Activated CD4-positive, alpha-beta T cell treated with anti-CD3 and anti-CD28 coated beads, Interleukin-2, amount 10 ng/mL, durations not matched to agents 7 days and 5 days (primary cell): ENCODE measurements around the gene GABPA. TPM values are rescaled to one million over a fixed set of nuclear protein-coding genes. Genes with fewer than 3 reads are reported as not detected.
A peak's percentile ranks its signal among the peaks of the same experiment; 100 is the strongest.

Experiments
- CTCF ChIA-PET: fragments of 350-600 bp; sonication (Branson Sonifier 250); formaldehyde crosslinking; loops from one replicate; lab custom pipeline; 2021; ENCODE audit warnings: antibody characterized with exemption; lab: Charles Lee
- POLR2A ChIA-PET: fragments of 350-600 bp; sonication (Branson Sonifier 250); formaldehyde crosslinking; loops from one replicate; lab custom pipeline; 2021; ENCODE audit warnings: antibody characterized with exemption; lab: Charles Lee
- DNase-seq: peaks from one replicate; pipeline ENCODE4 v3.0.0-alpha.2; 2020
- H3K27ac Mint-ChIP-seq: one replicate; pipeline ENCODE4 v1.8.0; 2021; ENCODE audit warnings: mild to moderate bottlenecking, moderate library complexity, mixed read lengths
- H3K27me3 Mint-ChIP-seq: one replicate; pipeline ENCODE4 v1.8.0; 2021; ENCODE audit warnings: mixed read lengths
- H3K36me3 Mint-ChIP-seq: one replicate; pipeline ENCODE4 v1.8.0; 2021; ENCODE audit warnings: low read depth, mixed read lengths
- H3K4me1 Mint-ChIP-seq: one replicate; pipeline ENCODE4 v1.8.0; 2021; ENCODE audit warnings: mixed read lengths
- H3K4me3 Mint-ChIP-seq: one replicate; pipeline ENCODE4 v1.8.0; 2021; ENCODE audit warnings: mild to moderate bottlenecking, moderate library complexity, mixed read lengths
- H3K9me3 Mint-ChIP-seq: one replicate; pipeline ENCODE4 v1.8.0; 2021; ENCODE audit warnings: mixed read lengths
- total RNA-seq, 2 experiments: library from RNA; stranded (reverse); gene quantifications; one replicate each; pipeline ENCODE4 v1.2.3, GENCODE V29; 2021

GABPA gene
- total RNA-seq, 2 experiments from 2014 or later, result 26.9 TPM

DNA sequence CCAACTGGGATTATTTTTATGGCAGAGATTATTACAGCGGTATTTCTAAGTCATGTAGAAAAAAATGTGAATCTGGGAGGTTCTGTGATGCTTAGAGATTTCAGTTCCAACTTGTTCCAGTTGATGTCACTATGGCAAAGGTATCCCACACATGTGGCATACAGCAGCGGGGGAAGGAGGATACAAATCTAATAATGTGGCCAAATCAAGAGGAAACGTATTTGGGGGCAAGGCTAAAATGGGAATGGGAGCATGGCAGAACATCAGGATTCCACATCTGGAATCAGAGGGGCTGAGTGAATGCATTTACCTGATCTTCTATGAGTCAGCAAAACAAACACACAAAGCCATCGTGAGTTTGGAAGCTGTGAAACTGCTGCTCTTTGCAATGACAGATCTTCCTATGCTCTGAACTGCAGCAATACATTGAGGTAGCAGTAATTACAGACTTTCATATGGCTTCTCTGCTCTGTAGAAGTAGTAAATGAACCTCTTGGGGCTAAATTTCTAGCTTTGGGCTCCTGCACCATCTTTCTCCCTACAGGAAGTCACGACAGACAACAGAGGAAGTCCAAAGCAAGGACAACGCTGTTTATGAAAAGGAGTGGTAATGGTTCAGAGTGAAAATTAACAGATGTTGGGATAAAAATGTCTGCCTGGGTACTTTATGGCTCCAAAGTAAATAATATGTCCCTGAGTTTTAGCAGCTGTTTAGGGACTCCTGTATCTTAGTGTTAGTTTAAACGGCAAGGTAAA, 55.5 kb downstream of the GABPA start:
- Mint-ChIP-seq H3K27me3 (peaks cover 15% of the 10 kb centered on the region), H3K9me3 (peaks cover 4% of the 10 kb centered on the region), H3K4me3 (peak overlapping the region; percentile 49), H3K27ac (peak overlapping the region; percentile 54), H3K4me1 (peaks cover 10% of the 10 kb centered on the region), H3K36me3 (no peaks in the 10 kb centered on the region)
- DNase-seq, result no peak
- ChIA-PET POLR2A (no interaction called here), CTCF (interaction anchor here (1.0 to 2.3 kb wide), 2 partner anchors 11 to 42 kb away, joined by 3 to 10 read pairs; no protein-coding TSS in a partner anchor)

DNA sequence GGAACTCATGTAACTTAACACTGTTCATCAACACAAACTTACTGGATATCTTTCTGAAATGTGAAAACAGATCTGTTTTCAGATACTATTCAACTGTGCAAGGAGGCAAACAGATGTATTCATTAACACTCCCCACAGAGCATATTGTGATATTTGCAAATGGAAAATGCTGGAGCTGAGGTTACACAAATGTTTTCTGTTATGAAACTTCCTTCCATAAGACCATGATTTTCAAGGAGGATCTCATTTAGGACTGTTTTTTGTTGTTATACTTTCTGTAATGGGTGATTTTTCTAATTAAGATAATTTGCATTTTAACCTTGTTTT, 56.1 kb downstream of the GABPA start:
- H3K27me3 Mint-ChIP-seq, result peaks cover 20% of the 10 kb centered on the region
- H3K9me3 Mint-ChIP-seq, result peaks cover 4% of the 10 kb centered on the region
- no peaks in the 10 kb centered on the region for H3K36me3 Mint-ChIP-seq
- H3K4me3 Mint-ChIP-seq, result peak overlapping the region; percentile 49
- H3K4me1 Mint-ChIP-seq, result peaks cover 10% of the 10 kb centered on the region
- H3K27ac Mint-ChIP-seq, result peak overlapping the region; percentile 52
- ChIA-PET POLR2A (no interaction called here), CTCF (interaction anchor here (1.0 to 2.3 kb wide), 2 partner anchors 10 to 42 kb away, joined by 3 to 10 read pairs; no protein-coding TSS in a partner anchor)
- DNase-seq, result no peak

DNA sequence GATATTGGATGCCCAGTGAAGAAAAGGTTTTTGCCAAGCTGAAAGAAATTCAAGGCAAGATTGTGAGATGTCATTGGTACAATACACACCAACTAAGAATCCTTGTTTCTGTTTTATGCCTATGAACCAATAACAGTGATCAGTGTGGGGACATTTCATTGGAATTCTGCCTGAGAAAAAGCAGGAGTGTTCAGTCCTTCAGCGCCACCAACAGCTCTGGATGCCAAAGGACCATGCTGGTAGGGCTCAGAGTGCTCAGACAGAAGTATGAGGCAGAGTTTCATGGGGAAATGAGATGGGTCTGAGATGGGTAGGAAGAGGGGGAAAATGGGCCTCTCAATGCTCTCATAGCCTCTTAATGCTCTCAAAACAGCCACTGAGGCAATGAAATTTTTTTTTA, 56.5 kb downstream of the GABPA start:
- Mint-ChIP-seq H3K36me3 (no peaks in the 10 kb centered on the region), H3K27ac (no peak overlapping the region), H3K4me3 (no peak overlapping the region), H3K4me1 (peaks cover 10% of the 10 kb centered on the region), H3K27me3 (peaks cover 18% of the 10 kb centered on the region), H3K9me3 (peaks cover 4% of the 10 kb centered on the region)
- POLR2A ChIA-PET, result no interaction called here
- CTCF ChIA-PET, result interaction anchor here (1.0 to 2.3 kb wide), 2 partner anchors 10 to 43 kb away, joined by 3 to 10 read pairs; no protein-coding TSS in a partner anchor
- DNase-seq, result no peak

DNA sequence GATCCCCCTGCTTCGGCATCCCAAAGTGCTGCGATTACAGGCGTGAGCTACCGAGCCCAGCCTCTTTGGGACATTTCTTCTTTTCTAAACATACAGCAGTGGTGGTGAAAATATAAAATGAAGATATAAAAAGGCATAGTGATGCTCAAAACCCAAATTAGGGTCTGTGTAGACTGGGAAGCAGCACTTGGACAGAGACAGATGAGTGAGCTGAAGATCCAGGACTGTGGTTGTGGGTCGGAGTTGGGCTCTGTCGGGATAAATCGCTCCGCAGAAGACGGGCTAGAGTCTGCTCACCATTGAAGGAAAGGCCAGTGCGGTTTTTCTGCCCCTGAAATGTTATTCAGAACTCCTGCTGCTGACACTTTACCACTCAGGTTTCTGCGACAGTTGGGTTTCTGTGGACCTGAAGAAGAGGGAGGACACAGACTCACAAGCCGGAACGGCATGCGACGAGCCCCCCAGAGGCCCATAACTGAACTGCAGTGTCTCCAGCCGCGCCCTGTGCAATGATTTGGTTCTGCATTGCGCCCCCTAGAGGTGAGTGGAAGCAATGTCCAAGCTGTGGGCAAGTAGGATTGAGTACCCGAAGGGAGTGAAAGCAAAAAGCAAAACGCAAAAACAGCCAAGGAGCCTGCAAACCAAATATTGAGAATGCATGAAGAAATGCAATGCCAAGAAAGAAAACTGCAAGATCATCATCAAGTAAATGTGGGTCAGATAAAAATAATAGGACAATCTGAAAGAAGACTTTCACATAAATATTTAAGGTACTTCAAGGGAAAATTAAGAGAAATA, 66.6 kb downstream of the GABPA start:
- Mint-ChIP-seq H3K4me3 (no peak overlapping the region), H3K4me1 (peaks cover 6% of the 10 kb centered on the region)
- CTCF ChIA-PET, result interaction anchor here (0.5 to 2.0 kb wide), 19 partner anchors 8 to 326 kb away, joined by 3 to 10 read pairs (median 4); partner anchors contain the start of genes ATP5PF and GABPA

DNA sequence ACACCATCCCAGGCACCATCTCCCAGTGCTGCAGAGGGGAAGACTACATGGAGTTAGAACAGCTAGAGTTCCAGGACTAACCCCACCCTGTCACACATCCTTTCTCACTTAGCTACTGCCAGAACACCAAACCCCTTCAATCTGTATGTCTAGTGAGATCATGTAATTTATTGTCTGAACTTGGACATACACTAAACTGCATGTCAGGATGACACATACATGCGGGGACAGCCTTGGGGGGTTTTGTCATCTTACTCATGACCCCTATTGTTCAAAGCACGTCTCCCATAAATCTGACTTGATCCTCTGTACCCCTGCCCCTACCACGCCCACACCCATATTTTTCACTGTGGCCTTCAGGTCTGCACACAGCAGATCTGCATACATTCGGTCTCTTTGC, 71.3 kb downstream of the GABPA start:
- ChIA-PET POLR2A (no interaction called here), CTCF (no interaction called here)
- Mint-ChIP-seq H3K27me3 (peaks cover 15% of the 10 kb centered on the region), H3K27ac (no peak overlapping the region), H3K36me3 (no peaks in the 10 kb centered on the region), H3K4me3 (no peak overlapping the region), H3K4me1 (peaks cover 6% of the 10 kb centered on the region), H3K9me3 (no peaks in the 10 kb centered on the region)
- DNase-seq, result no peak

More for the DNA sequence above, 66.6 kb downstream of the GABPA start:
- Mint-ChIP-seq H3K27ac (no peak overlapping the region), H3K9me3 (no peaks in the 10 kb centered on the region), H3K27me3 (peaks cover 15% of the 10 kb centered on the region), H3K36me3 (no peaks in the 10 kb centered on the region)
- DNase-seq, result peak; percentile 94
- POLR2A ChIA-PET, result no interaction called here

DNA sequence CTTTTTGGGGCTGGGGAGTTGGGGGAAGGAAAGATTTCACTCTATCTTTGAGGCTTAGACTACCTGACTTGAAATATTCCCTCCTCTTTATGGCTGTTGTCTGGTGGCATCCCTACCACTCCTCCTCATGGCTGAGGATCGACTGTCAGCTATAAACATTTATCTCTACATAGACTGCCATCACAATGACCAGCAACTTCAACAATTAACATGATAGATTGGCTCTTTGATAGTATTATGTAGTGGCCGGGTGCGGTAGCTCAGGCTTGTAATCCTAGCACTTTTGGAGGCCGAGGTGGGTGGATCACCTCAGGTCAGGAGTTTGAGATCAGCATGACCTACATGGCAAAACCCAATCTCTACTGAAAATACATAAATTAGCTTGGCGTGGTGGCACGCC, 72.4 kb downstream of the GABPA start:
- H3K4me1 Mint-ChIP-seq, result no peaks in the 10 kb centered on the region
- no peak for DNase-seq
- no peak overlapping the region for H3K27ac Mint-ChIP-seq
- H3K27me3 Mint-ChIP-seq, result peaks cover 13% of the 10 kb centered on the region
- no peaks in the 10 kb centered on the region for H3K9me3 Mint-ChIP-seq
- H3K4me3 Mint-ChIP-seq, result no peak overlapping the region
- no peaks in the 10 kb centered on the region for H3K36me3 Mint-ChIP-seq
- CTCF ChIA-PET, result no interaction called here
- POLR2A ChIA-PET, result no interaction called here

DNA sequence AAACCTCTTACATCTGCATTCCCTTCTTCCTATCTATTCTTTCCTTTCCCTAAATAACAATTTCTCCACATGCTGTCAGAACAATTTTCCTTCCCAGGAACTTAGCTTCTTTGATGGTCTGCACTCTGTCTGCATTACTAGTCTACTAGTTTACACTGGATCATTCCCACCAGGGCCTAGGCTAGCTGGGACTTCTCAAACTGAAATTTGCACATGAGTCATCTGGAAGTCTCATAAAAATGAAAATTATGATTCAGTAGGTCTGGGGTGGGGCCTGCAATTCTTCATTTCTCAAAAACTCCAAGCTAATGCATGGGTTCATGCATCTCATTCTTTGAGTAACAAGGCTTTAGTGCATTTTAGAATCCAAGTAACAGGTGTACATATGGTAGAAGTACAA, 74.2 kb downstream of the GABPA start:
- Mint-ChIP-seq H3K27me3 (peaks cover 9% of the 10 kb centered on the region), H3K9me3 (no peaks in the 10 kb centered on the region), H3K27ac (no peak overlapping the region), H3K36me3 (no peaks in the 10 kb centered on the region), H3K4me3 (no peak overlapping the region), H3K4me1 (no peaks in the 10 kb centered on the region)
- ChIA-PET POLR2A (no interaction called here), CTCF (interaction anchor here (1.1 to 1.4 kb wide), 3 partner anchors 8 to 31 kb away, joined by 3 to 5 read pairs (median 3); no protein-coding TSS in a partner anchor)
- no peak for DNase-seq

DNA sequence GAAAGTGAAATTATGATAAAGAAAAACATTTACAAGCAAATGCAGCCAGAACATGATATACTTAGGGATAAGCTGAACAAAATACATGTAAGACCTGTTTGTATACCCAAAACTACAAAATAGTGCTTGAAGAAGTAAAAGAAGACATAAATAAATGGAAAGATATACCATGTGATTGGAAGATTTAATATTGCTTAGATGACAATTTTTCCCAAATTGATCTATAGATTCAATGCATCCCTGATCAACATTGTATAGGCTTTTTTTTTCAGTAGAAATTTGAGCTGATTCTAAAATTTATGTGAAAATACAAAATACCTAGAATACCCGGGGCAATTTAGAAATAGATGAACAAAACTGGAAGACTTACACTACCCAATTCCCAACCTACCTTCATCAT, 76.4 kb downstream of the GABPA start:
- Mint-ChIP-seq H3K27me3 (peaks cover 3% of the 10 kb centered on the region), H3K36me3 (no peaks in the 10 kb centered on the region), H3K27ac (no peak overlapping the region), H3K4me1 (no peaks in the 10 kb centered on the region), H3K9me3 (no peaks in the 10 kb centered on the region), H3K4me3 (no peak overlapping the region)
- DNase-seq, result no peak
- CTCF ChIA-PET, result no interaction called here
- POLR2A ChIA-PET, result no interaction called here

DNA sequence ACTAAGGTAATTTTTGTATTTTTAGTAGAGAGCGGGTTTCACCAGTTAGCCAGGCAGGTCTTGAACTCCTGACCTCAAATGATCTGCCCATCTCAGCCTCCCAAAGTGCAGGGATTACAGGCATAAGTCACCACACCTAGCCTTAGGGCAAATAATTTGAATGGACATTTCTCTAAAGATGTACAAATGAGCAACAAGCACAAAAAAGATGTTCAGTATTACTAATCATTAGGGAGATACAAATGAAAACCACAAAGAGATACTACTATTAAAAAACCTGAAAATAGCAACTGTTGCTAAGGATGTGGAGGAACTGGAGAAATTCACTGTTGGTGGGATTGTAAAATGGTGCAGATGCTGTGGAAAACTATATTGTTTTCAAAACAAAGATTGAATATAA, 79.1 kb downstream of the GABPA start:
- no peaks in the 10 kb centered on the region for H3K27me3 Mint-ChIP-seq
- CTCF ChIA-PET, result interaction anchor here (1.6 kb wide), 1 partner anchor 12 kb away, joined by 5 read pairs; no protein-coding TSS in a partner anchor
- no peak for DNase-seq
- no peaks in the 10 kb centered on the region for H3K36me3 Mint-ChIP-seq
- no peak overlapping the region for H3K4me3 Mint-ChIP-seq
- H3K27ac Mint-ChIP-seq, result no peak overlapping the region
- H3K4me1 Mint-ChIP-seq, result no peaks in the 10 kb centered on the region
- no peaks in the 10 kb centered on the region for H3K9me3 Mint-ChIP-seq
- POLR2A ChIA-PET, result no interaction called here

DNA sequence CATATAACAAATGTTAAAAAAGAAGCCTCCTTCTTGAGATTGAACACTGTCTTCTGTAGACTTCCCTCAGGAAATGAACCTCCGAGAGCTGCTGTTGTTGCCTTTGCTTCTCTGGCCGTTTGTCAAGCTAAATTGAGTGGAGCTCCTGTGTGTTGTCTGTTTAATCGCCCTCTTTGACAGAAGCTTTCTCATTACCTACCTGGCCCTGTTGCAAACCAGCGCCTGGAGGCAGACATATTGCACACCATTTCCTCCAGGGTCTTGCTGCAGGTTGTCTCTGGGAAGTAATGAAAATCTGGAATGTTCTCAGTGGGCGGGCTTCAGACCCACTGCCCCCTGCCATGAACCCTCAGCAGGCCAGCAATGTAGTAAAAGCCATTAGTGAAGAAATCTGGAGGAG, 83.3 kb downstream of the GABPA start:
- H3K27me3 Mint-ChIP-seq, result no peaks in the 10 kb centered on the region
- no peak overlapping the region for H3K4me3 Mint-ChIP-seq
- H3K36me3 Mint-ChIP-seq, result no peaks in the 10 kb centered on the region
- no peaks in the 10 kb centered on the region for H3K9me3 Mint-ChIP-seq
- POLR2A ChIA-PET, result interaction anchor here (0.7 kb wide), 1 partner anchor 604 kb away, joined by 7 read pairs; no protein-coding TSS in a partner anchor
- CTCF ChIA-PET, result interaction anchor here (0.6 kb wide), 1 partner anchor 204 kb away, joined by 4 read pairs; no protein-coding TSS in a partner anchor
- no peaks in the 10 kb centered on the region for H3K4me1 Mint-ChIP-seq
- DNase-seq, result no peak
- H3K27ac Mint-ChIP-seq, result no peak overlapping the region

DNA sequence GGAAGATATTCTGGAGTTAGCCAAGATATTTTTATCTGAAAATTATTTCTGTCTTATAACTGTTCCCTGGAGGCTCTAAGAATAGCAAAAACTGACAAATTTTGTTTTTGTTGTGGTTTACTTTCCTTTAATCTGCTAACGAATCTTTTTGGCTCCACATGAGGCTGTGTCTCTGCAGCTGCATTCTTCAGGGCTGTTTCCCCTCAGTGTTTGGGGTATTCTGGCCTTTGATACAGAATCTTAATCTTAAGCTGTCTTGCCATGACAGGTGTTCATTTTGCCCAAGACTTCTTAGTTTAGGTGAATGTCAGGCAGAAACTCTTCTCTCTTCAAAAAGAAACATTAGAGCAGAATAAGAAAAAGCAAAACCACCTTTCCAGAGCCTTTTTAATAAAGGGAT, 83.8 kb downstream of the GABPA start:
- H3K27me3 Mint-ChIP-seq, result no peaks in the 10 kb centered on the region

More for the DNA sequence above, 83.8 kb downstream of the GABPA start:
- ChIA-PET POLR2A (no interaction called here), CTCF (no interaction called here)
- Mint-ChIP-seq H3K4me1 (no peaks in the 10 kb centered on the region), H3K4me3 (no peak overlapping the region), H3K27ac (no peak overlapping the region), H3K36me3 (no peaks in the 10 kb centered on the region), H3K9me3 (no peaks in the 10 kb centered on the region)
- DNase-seq, result no peak
